ENCODE measurements around the gene ARHGAP18.

Gene ARHGAP18

GRCh38 chr6:129661536-129662405, 48.2 kb downstream of the ARHGAP18 start:
- DNase-seq = peak; percentile 36 to 47

GRCh38 chr6:129660346-129660676, 49.7 kb downstream of the ARHGAP18 start:
- no peak for DNase-seq
- TF ChIP-seq POLR2A (IDR thresholded peaks at IDR 0.05; ENCODE audit: low read length) (no peak), GATA1 (IDR thresholded peaks at IDR 0.05; ENCODE audit: low read depth, low read length) (no peak)

More at GRCh38 chr6:129661536-129662405, 48.2 kb downstream of the ARHGAP18 start:
- TF ChIP-seq GATA1 (IDR thresholded peaks at IDR 0.05; ENCODE audit: low read depth, low read length) (no peak), POLR2A (IDR thresholded peaks at IDR 0.05; ENCODE audit: low read length) (no peak)

- TF ChIP-seq GATA1 (IDR thresholded peaks at IDR 0.05; ENCODE audit: low read depth, low read length) (peak; percentile 65), POLR2A (IDR thresholded peaks at IDR 0.05; ENCODE audit: low read length) (no peak)
- DNase-seq = peak; percentile 87
Observed at GRCh38 chr6:129659590-129660345, 50.2 kb downstream of the ARHGAP18 start.

- no peak for DNase-seq
- TF ChIP-seq POLR2A (IDR thresholded peaks at IDR 0.05; ENCODE audit: low read length) (no peak), GATA1 (IDR thresholded peaks at IDR 0.05; ENCODE audit: low read depth, low read length) (no peak)
Observed at GRCh38 chr6:129659167-129659566, 50.8 kb downstream of the ARHGAP18 start.

- TF ChIP-seq GATA1 (IDR thresholded peaks at IDR 0.05; ENCODE audit: low read depth, low read length) = no peak
- no peak for TF ChIP-seq POLR2A (IDR thresholded peaks at IDR 0.05; ENCODE audit: low read length)
Observed at GRCh38 chr6:129657483-129657882, 52.5 kb downstream of the ARHGAP18 start.

GRCh38 chr6:129655334-129655733, 54.6 kb downstream of the ARHGAP18 start:
- DNase-seq = no peak
- no peak for TF ChIP-seq GATA1 (IDR thresholded peaks at IDR 0.05; ENCODE audit: low read depth, low read length)
- no peak for TF ChIP-seq POLR2A (IDR thresholded peaks at IDR 0.05; ENCODE audit: low read length)

More at GRCh38 chr6:129657483-129657882, 52.5 kb downstream of the ARHGAP18 start:
- DNase-seq = no peak

GRCh38 chr6:129653746-129654145, 56.2 kb downstream of the ARHGAP18 start:
- DNase-seq = no peak
- TF ChIP-seq GATA1 (IDR thresholded peaks at IDR 0.05; ENCODE audit: low read depth, low read length) (no peak), POLR2A (IDR thresholded peaks at IDR 0.05; ENCODE audit: low read length) (no peak)

- DNase-seq = no peak
- TF ChIP-seq POLR2A (IDR thresholded peaks at IDR 0.05; ENCODE audit: low read length) (no peak), GATA1 (IDR thresholded peaks at IDR 0.05; ENCODE audit: low read depth, low read length) (no peak)
Observed at GRCh38 chr6:129653229-129653628, 56.7 kb downstream of the ARHGAP18 start.

- TF ChIP-seq POLR2A (IDR thresholded peaks at IDR 0.05; ENCODE audit: low read length) (no peak), GATA1 (IDR thresholded peaks at IDR 0.05; ENCODE audit: low read depth, low read length) (no peak)
- no peak for DNase-seq
Observed at GRCh38 chr6:129651291-129651691, 58.7 kb downstream of the ARHGAP18 start.

- TF ChIP-seq GATA1 (IDR thresholded peaks at IDR 0.05; ENCODE audit: low read depth, low read length) (no peak), POLR2A (IDR thresholded peaks at IDR 0.05; ENCODE audit: low read length) (no peak)
- DNase-seq = peak; percentile 29 to 49
Observed at GRCh38 chr6:129648819-129649491, 61.0 kb downstream of the ARHGAP18 start.

- TF ChIP-seq GATA1 (IDR thresholded peaks at IDR 0.05; ENCODE audit: low read depth, low read length) (no peak), POLR2A (IDR thresholded peaks at IDR 0.05; ENCODE audit: low read length) (no peak)
- DNase-seq = no peak
Observed at GRCh38 chr6:129647044-129647443, 62.9 kb downstream of the ARHGAP18 start.

- TF ChIP-seq GATA1 (IDR thresholded peaks at IDR 0.05; ENCODE audit: low read depth, low read length) (no peak), POLR2A (IDR thresholded peaks at IDR 0.05; ENCODE audit: low read length) (no peak)
- DNase-seq = no peak
Observed at GRCh38 chr6:129646642-129647041, 63.3 kb downstream of the ARHGAP18 start.

GRCh38 chr6:129645830-129646579, 64.0 kb downstream of the ARHGAP18 start:
- TF ChIP-seq POLR2A (IDR thresholded peaks at IDR 0.05; ENCODE audit: low read length) = no peak
- no peak for TF ChIP-seq GATA1 (IDR thresholded peaks at IDR 0.05; ENCODE audit: low read depth, low read length)
- DNase-seq = no peak
